Stimulated activated CD4-positive, alpha-beta T cell treated with anti-CD3 and anti-CD28 coated beads, Interleukin-12 subunit alpha, Interleukin-12 subunit beta, amount 100 ng/mL, for 48 hours (primary cell): Measurements from ENCODE around the gene KCNB1.
"Not testable (repeated sequence)": the region's sequence is repeated elsewhere in the genome, so short reads cannot be mapped to it uniquely, and the experiment has no call there.

Experiments
- DNase-seq, 3 donors: peaks; one replicate each; pipeline ENCODE4 v3.0.0-alpha.2; 2020; ENCODE audit warnings: low read depth in 2 of 3, low spot score in 1 of 3

KCNB1 gene

DNA sequence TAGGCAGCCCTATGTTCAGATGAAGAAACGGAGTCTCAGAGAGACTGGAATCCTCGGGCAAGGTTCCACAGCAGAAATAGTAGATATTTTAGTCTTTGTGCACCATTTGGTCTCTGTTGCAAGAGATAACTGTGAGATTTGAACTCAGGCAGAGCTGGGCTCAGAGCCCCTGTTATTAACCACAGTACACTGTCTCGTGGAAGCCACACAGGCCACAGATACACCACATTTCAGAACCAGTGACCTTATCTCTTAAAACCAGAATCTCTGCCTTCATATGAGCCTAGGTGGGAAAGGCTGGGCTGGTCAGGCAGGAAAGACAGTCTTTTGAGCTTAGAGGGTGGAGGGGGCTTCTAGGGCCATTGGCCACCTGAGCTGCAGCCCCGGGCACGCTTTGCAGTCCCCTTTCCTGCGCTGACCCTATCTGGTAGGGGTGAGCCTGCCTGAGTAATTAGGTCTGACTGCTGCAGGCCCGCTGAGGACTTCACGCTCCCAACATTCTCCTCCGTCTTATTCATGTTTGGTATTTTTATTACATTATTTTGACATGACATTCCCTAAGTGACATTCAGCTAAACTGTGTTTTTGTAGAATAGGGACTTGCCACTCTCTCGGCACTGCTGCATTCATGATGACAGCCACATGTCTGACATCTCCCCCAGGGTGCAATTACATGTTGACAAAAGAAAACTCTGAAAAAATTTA lies 71.1 kb downstream of the KCNB1 start:
- DNase-seq: no peak

DNA sequence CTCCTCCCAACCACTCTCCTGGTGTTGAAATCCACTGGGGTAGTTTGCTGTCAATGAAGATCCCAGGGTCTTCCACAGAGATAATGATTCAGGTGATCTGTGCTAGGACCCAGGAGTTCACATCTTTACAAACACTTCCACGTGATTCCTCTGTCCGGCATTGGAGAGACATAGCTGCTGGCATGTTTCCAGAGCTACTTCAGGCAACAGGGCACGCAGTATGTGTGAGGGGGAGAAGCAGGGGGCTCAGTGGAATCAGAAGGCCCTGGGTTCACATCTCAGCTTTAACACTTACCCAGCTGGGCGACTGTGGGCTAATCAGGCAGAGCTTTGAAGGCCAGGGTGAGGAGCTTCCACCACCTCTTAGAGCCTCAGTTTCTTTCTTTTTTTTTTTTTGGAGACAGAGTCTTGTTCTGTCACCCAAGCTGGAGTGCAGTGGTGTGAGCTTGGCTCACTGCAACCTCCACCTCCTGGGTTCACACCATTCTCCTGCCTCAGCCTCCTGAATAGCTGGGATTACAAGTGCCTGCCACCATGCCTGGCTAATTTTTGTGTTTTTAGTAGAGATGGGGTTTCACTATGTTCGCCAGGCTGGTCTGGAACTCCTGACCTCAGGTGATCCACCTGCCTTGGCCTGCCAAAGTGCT lies 72.4 kb downstream of the KCNB1 start:
- not testable (repeated sequence) for DNase-seq

DNA sequence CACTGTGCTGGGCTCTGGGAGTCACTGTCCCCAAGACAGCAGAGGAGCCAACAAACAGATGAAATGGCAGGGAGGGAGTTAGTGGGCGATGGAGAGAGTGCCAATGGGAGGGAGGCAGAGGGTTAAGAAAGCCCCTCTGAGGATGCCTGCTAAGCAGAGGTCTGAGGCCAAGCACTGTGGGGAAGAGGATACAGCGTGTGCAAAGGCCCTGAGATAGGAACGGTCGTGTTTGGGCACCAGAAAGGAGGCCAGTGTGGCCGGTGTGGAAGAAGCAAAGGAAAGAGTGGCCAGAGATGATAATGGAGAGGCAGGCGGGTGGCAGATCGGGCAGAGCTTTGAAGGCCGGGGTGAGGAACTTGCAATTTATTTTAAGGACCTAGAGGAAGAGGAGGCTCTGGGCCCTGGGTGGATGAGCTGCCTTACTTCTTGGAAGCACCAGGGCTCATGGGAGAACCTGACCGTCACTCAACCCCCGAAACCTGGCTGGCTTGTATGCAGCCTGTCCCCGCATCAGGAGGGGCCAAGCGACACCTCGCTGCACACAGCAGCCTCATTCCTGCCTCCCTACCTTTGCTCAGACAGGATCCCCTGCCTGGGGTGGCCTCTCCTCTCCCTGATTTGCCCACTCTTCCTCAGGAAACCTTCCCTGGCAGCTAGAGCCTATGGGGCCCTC lies 73.0 kb downstream of the KCNB1 start:
- DNase-seq: no peak

DNA sequence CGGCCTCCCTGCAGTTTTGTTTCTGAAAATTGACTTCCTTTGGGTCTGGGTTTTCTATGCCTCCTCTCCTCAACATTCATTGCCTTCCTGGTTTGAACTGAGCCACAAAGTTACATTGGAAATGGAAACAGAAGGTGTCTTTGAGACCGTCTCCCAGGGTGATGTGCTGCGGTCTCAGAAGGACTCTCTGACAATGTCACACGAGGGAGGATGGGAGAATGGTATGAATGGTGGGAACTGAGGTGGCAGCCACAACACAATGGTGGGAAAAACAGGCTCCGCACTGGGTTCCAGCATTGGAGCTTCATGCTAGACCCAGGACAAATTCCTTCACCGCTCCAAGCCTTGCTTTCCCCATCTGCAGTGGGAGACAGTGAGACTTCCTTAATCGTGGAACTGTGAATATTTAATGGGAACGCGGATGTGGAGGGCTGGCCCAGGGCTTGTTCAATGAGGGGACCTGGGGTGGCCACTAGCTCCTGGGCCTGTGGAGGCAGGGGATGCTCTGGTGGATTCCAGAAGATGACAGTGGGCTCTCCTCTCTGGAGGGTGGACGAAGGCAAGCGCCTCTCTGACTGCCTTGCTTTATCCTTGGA lies 73.9 kb downstream of the KCNB1 start:
- no peak for DNase-seq

DNA sequence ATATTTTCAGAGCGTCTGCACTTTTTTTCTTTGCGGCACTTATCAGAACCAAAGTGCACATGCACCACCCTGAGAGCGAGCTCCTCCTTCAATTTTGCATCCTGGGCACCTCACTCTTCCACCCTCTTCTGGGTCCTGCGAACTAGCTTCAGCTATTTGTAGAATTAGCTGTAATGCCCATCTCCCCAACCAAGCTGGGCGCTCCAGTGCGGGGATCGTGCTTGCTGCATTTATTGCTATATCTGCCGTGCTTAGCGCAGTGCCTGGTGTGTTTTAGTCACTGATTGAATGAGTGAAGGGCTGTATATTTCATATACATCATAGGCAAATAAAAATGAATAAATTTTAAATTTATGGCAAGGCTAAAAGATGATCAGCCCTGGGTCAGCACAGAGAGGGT lies 75.8 kb downstream of the KCNB1 start:
- no peak for DNase-seq

- no peak for DNase-seq
Observed at GRCh38 chr20:49405696-49406095, 76.8 kb downstream of the KCNB1 start.

DNA sequence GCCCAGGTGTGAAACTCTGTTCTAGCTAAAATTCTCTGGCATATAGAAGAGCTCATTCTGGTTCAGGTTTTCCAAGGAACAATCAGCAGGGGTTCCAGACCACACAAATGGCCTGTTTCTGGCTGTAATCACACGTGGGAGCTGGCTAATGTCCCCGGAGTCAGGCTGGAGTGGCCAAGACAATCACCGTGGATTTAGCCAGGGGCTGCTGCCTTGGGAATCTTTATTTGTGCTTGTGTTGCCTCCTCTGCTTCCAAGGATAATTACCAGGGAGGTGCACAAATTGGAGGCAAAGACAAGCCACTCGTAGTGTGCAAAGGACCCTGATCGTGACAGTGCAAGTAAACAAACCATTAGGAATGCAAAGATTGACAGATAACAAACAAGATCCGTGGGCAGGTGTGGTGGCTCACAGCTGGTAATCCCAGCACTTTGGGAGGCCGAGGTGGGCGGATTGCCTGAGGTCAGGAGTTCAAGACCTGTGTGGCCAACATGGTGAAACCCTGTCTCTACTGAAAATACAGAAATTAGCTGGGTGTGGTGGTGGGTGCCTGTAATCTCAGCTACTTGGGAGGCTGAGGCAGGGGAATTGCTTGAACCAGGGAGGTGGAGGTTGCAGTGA lies 77.3 kb downstream of the KCNB1 start:
- DNase-seq: no peak

- no peak for DNase-seq
Observed at GRCh38 chr20:49404461-49404860, 78.0 kb downstream of the KCNB1 start.

GRCh38 chr20:49403911-49404310 lies 78.6 kb downstream of the KCNB1 start:
- no peak for DNase-seq

DNA sequence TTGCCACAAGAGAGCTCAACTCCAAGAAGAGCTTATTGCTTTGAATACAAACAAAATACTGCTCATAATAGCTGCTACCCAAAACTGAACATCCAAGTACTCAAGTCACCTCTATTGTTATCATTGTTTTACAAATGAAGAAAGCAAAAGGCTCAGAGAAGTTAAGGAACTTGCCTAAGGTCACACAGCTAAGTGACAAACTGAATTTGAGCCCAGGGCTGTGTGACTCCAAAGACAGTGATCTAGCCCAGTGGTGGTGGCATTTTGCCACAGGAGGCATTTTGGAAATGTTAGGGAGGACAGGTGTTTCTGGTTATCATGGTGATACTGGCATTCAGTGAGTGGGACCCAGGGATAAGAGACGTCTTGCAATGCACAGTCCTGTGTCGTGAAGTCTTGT lies 79.5 kb downstream of the KCNB1 start:
- no peak for DNase-seq

DNA sequence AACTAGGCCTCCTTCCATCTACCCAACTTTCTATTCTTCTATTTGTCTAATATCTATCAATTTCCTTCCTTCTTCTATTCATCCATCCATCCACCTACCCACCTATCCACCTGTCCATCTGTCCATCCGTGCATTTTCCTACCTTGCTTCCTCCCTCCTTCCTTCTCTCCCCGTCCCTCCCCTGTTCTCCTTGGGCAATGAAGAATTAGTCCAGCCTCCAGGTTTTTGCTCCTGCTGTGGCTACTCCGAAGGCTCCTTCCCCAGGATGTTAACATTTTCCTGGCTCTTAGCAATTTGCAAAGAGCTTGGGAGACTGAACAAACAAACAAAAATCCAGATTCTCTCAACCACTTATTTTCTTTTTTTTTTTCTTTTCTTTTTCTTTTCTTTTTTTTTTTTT lies 81.6 kb downstream of the KCNB1 start:
- no peak for DNase-seq

- no peak for DNase-seq
Observed at GRCh38 chr20:49400410-49400809, 82.1 kb downstream of the KCNB1 start.

- DNase-seq: no peak
Observed at GRCh38 chr20:49399329-49399728, 83.1 kb downstream of the KCNB1 start.

DNA sequence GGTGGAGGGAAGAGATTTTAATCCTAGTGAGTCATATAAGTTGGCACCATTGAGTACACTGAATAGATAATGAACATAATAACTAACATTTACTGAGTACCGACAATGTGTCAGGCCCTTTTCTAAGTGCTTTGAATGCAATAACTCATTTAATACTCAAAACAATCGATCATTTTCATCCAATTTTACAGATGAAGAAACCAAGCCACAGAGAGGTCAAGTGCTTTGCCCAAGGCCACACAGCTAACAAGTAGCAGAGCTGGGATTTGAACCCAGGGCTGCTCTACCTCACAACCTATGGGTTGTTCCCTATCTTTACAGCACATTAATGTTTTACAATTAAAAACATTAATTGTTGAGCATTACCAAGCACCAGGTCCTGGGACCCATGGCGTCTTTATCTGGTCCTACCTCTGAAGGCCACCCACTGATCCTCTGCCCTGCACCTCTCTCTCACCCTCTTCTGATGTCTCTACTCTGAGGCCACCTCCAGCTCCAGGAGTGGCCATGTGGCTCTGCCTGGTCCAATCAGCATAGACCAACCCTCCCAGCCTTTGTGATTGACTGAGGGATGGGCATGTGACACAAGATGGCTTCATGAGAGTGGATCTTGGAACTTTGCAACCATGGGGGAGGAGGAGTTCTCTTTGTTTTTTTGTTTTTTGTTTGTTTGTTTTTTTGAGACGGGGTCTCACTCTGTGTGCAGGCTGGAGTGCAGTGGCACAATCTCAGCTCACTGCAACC lies 83.9 kb downstream of the KCNB1 start:
- DNase-seq: no peak

- no peak for DNase-seq
Observed at GRCh38 chr20:49397525-49397924, 84.9 kb downstream of the KCNB1 start.

- DNase-seq: no peak
Observed at GRCh38 chr20:49396230-49396629, 86.2 kb downstream of the KCNB1 start.

GRCh38 chr20:49395659-49396058 lies 86.8 kb downstream of the KCNB1 start:
- no peak for DNase-seq

GRCh38 chr20:49395183-49395582 lies 87.3 kb downstream of the KCNB1 start:
- DNase-seq: no peak

DNA sequence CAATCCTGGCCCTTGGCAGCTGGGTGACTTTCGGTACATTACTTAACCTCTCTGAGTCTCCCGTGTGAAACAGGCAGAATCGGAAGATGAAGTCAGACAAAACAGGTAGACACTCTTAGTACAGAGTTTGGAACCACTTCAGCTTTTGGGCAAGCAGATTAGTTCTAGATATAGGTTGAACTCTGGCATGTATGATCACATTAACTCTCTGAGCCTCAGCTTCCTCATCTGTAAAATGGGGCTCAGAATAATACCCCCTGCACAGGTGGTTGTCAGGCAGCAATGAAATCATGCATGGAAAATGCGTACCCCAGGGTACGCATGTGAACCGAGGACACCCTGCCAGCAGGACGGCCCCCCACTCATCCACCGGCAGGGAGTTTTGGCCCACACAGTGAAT lies 87.7 kb downstream of the KCNB1 start:
- DNase-seq: no peak

- no peak for DNase-seq
Observed at GRCh38 chr20:49394264-49394663, 88.2 kb downstream of the KCNB1 start.

- DNase-seq: no peak
Observed at GRCh38 chr20:49393803-49394202, 88.7 kb downstream of the KCNB1 start.
